Measurements from ENCODE around the gene GPM6B.

- TF ChIP-seq POLR2A (IDR thresholded peaks at IDR 0.05), result no peak
- TF ChIP-seq, protein P1, sequence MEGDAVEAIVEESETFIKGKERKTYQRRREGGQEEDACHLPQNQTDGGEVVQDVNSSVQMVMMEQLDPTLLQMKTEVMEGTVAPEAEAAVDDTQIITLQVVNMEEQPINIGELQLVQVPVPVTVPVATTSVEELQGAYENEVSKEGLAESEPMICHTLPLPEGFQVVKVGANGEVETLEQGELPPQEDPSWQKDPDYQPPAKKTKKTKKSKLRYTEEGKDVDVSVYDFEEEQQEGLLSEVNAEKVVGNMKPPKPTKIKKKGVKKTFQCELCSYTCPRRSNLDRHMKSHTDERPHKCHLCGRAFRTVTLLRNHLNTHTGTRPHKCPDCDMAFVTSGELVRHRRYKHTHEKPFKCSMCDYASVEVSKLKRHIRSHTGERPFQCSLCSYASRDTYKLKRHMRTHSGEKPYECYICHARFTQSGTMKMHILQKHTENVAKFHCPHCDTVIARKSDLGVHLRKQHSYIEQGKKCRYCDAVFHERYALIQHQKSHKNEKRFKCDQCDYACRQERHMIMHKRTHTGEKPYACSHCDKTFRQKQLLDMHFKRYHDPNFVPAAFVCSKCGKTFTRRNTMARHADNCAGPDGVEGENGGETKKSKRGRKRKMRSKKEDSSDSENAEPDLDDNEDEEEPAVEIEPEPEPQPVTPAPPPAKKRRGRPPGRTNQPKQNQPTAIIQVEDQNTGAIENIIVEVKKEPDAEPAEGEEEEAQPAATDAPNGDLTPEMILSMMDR (IDR thresholded peaks at IDR 0.05), result no peak
Measured at GRCh38 chrX:13815664-13816063, 1.2 kb downstream of the GPM6B start.
